Keratinocyte (primary cell): ENCODE data around the gene S100A1.

Source experiments
- CTCF ChIP-seq, 3 experiments: IDR thresholded peaks in 1 of 3; conservative IDR thresholded peaks in 1 of 3; optimal IDR thresholded peaks in 1 of 3; 2 replicates in 2 of 3; 3 replicates in 1 of 3; pipeline versions ENCODE3 to v1.5.1; 2011; ENCODE audit warnings: low read length in 3 of 3, mild to moderate bottlenecking in 3 of 3, moderate library complexity in 2 of 3, control low read depth in 1 of 3, inconsistent platforms in 1 of 3; ENCODE audit not compliant: insufficient read depth in 2 of 3; ENCODE audit errors: extremely low read depth in 1 of 3
- EZH2 ChIP-seq: IDR thresholded peaks from one replicate; pipeline ENCODE4 v1.6.1; 2012; ENCODE audit warnings: inconsistent platforms, mild to moderate bottlenecking, low read length, moderate library complexity

GRCh38 chr1:153670257-153670858, 42.1 kb downstream of the S100A1 start:
- no peak for TF ChIP-seq CTCF (optimal IDR thresholded peaks at IDR 0.05 in 1 of 3, IDR thresholded peaks at IDR 0.05 in 1 of 3, conservative IDR thresholded peaks at IDR 0.05 in 1 of 3; ENCODE audit: extremely low read depth in 1 of 3, insufficient read depth in 2 of 3, low read length in 3 of 3)
- TF ChIP-seq EZH2 = no peak
